K562 (cell line): Measurements from ENCODE around the gene SORCS2. TPM values are rescaled to one million over a fixed set of nuclear protein-coding genes. Genes with fewer than 3 reads are reported as not detected.

ENCODE experiments used
- ATAC-seq: fragments of 200-7000 bp; cut with Tn5 transposase; 3 replicates; pipeline ENCODE4 v1.9.1; 2020; ENCODE audit warnings: moderate library complexity
- BruUV-seq: library from RNA; stranded (reverse); fragments of 400-500 nt; replicated peaks from 2 replicates; lab custom pipeline; 2021; lab: Mats Ljungman, UMichigan
- CTCF ChIA-PET: fragments of 300-600 bp; formaldehyde crosslinking; extraction: SDS; loops from one replicate; lab custom pipeline; 2021; ENCODE audit warnings: low intra/inter-chr PET ratio; lab: Yijun Ruan, JAX
- POLR2A ChIA-PET: fragments of 300-600, 350-650 bp; sonication (Branson Sonifier 250); formaldehyde crosslinking; extraction: SDS; loops from one replicate; lab custom pipeline; 2021; ENCODE audit warnings: antibody characterized with exemption, inconsistent platforms; lab: Yijun Ruan, JAX
- DNase-seq, 4 experiments: peaks; one replicate each; pipeline versions ENCODE4 v3.0.0 to v3.0.0-alpha.2; 2011 to 2018; ENCODE audit warnings: low spot score in 3 of 4, mixed read lengths in 3 of 4; ENCODE audit errors: extremely low read depth in 1 of 4
- FAIRE-seq: peaks from 2 replicates; lab custom pipeline; 2011; peaks lifted over from hg19 to GRCh38; lab: Jason Lieb, UNC
- H2AFZ ChIP-seq: 2 replicates; pipeline ENCODE4 v1.6.0; 2011; ENCODE audit warnings: low read depth, low read length, control low read depth, inconsistent platforms
- H3K27ac ChIP-seq: fragments of 200-600 bp; 3 replicates; pipeline ENCODE4 v1.8.0; 2011; ENCODE audit warnings: low read depth, mild to moderate bottlenecking, control low read depth, inconsistent platforms, low read length, moderate library complexity, mixed read lengths; ENCODE audit errors: extremely low read depth
- H3K27me3 ChIP-seq, 2 experiments: fragments of 300-600 bp in 1 of 2; 2 replicates in 1 of 2; 3 replicates in 1 of 2; pipeline versions ENCODE4 v1.6.0 to v1.8.0; 2011; ENCODE audit warnings: inconsistent platforms in 2 of 2, low read length in 2 of 2, mild to moderate bottlenecking in 1 of 2, mixed read lengths in 1 of 2, moderate library complexity in 1 of 2; ENCODE audit not compliant: control insufficient read depth in 2 of 2, insufficient read depth in 2 of 2
- H3K36me3 ChIP-seq: fragments of 300-600 bp; 3 replicates; pipeline ENCODE4 v1.8.0; 2011; ENCODE audit warnings: mild to moderate bottlenecking, low read length, inconsistent platforms; ENCODE audit not compliant: control insufficient read depth, insufficient read depth
- H3K4me1 ChIP-seq, 2 experiments: fragments of 200-600 bp in 1 of 2; replicated peaks in 1 of 2; 2 replicates in 1 of 2; 3 replicates in 1 of 2; pipeline versions ENCODE4 v1.5.1 to v1.8.0; 2011; ENCODE audit warnings: inconsistent platforms in 2 of 2, low read length in 2 of 2, mild to moderate bottlenecking in 1 of 2, mixed read lengths in 1 of 2, moderate library complexity in 1 of 2; ENCODE audit not compliant: control insufficient read depth in 2 of 2, insufficient read depth in 2 of 2
- H3K4me2 ChIP-seq: 2 replicates; pipeline ENCODE4 v1.6.1; 2011; ENCODE audit warnings: low read length, control low read depth, inconsistent platforms, mixed read lengths; ENCODE audit not compliant: insufficient read depth
- H3K4me3 ChIP-seq: fragments of 200-600 bp; sonication (generic), shearing (Covaris generic); 2 replicates; pipeline ENCODE4 v1.5.1; 2016; ENCODE audit warnings: control low read depth, inconsistent platforms
- H3K79me2 ChIP-seq: fragments of 200-600 bp; 3 replicates; pipeline ENCODE4 v1.8.0; 2011; ENCODE audit warnings: low read length, inconsistent platforms; ENCODE audit not compliant: control insufficient read depth, insufficient read depth
- H3K9ac ChIP-seq, 2 experiments: 2 replicates each; pipeline versions ENCODE4 v1.6.0 to v1.6.1; 2011; ENCODE audit warnings: low read depth in 2 of 2, low read length in 2 of 2, control low read depth in 1 of 2, inconsistent platforms in 1 of 2, mild to moderate bottlenecking in 1 of 2, mixed read lengths in 1 of 2; ENCODE audit not compliant: insufficient read depth in 1 of 2
- H3K9me1 ChIP-seq: one replicate; pipeline ENCODE4 v1.6.0; 2011; ENCODE audit warnings: inconsistent platforms, mild to moderate bottlenecking, low read length, moderate library complexity; ENCODE audit not compliant: control insufficient read depth, insufficient read depth
- H3K9me3 ChIP-seq: replicated peaks from 2 replicates; pipeline ENCODE4 v1.5.1; 2011; ENCODE audit warnings: low read depth, low read length, inconsistent platforms; ENCODE audit not compliant: control insufficient read depth, insufficient read depth
- H4K20me1 ChIP-seq: replicated peaks from 2 replicates; pipeline ENCODE4 v1.6.1; 2011; ENCODE audit warnings: low read length, inconsistent platforms, mixed read lengths; ENCODE audit not compliant: control insufficient read depth, insufficient read depth
- BMI1 ChIP-seq: fragments of 150-350 bp; IDR thresholded peaks from 2 replicates; pipeline ENCODE4 v1.6.1; 2014; ENCODE audit warnings: low read length
- DNMT1 ChIP-seq: fragments of 450-650 bp; IDR thresholded peaks from 2 replicates; pipeline ENCODE4 v1.6.1; 2016; ENCODE audit warnings: antibody characterized with exemption, mild to moderate bottlenecking
- ETV6 ChIP-seq, 3 experiments: fragments of 150-350 bp in 1 of 3; sonication (generic) in 1 of 3; formaldehyde crosslinking in 1 of 3; IDR thresholded peaks; 2 replicates each; pipeline versions ENCODE4 v1.6.1 to v1.8.0; 2014 to 2022; ENCODE audit warnings: borderline replicate concordance in 2 of 3, low read depth in 2 of 3, antibody characterized with exemption in 1 of 3, low read length in 1 of 3, mild to moderate bottlenecking in 1 of 3, missing genetic modification reagents in 1 of 3
- HDAC1 ChIP-seq, 2 experiments: fragments of 450-650 bp; IDR thresholded peaks; 2 replicates each; pipeline ENCODE4 v1.6.1; 2016 to 2017; ENCODE audit warnings: inconsistent platforms in 1 of 2, mild to moderate bottlenecking in 1 of 2, moderate library complexity in 1 of 2
- NELFE ChIP-seq: IDR thresholded peaks from 2 replicates; pipeline ENCODE4 v1.6.1; 2011; ENCODE audit warnings: mild to moderate bottlenecking; ENCODE audit not compliant: insufficient read depth, insufficient read length
- SUPT5H ChIP-seq: fragments of 450-650 bp; IDR thresholded peaks from 2 replicates; pipeline ENCODE4 v1.6.1; 2016
- ZFP1 ChIP-seq: fragments of 450-650 bp; formaldehyde crosslinking; IDR thresholded peaks from 2 replicates; pipeline ENCODE4 v1.4.0; 2020; ENCODE audit warnings: mild to moderate bottlenecking, mixed read lengths
- ZNF140 ChIP-seq: fragments of 250-450 bp; sonication (Bioruptor Pico); IDR thresholded peaks from 2 replicates; pipeline ENCODE4 v1.8.0; 2021; ENCODE audit warnings: moderate library complexity, mild to moderate bottlenecking, inconsistent platforms
- ZNF696 ChIP-seq: fragments of 250-450 bp; sonication (Bioruptor Pico); conservative IDR thresholded peaks from 2 replicates; pipeline ENCODE4 v1.4.0; 2020; ENCODE audit warnings: mild to moderate bottlenecking, moderate library complexity
- WGBS: fragments of 100-300 bp; shearing (Covaris generic); methylation state at CpG from one replicate; pipeline ENCODE4 v1.1.6; 2016; ENCODE audit warnings: low coverage, mixed read lengths; ENCODE audit not compliant: insufficient coverage; ENCODE audit errors: missing lambda C conversion rate; 5-methylcytosine and 5-hydroxymethylcytosine counted together
- in situ Hi-C: fragments of 300-500 bp; cut with MboI; formaldehyde crosslinking; loops from 4 replicates; pipeline ENCODE4 v1.15.0; 2018; ENCODE audit warnings: inconsistent platforms, mixed read lengths
- intact Hi-C: fragments of 100-400 bp; cut with micrococcal nuclease; formaldehyde crosslinking; loops from 2 replicates; pipeline ENCODE4 v1.14.2; 2022
- polyA plus RNA-seq, 8 experiments: library from polyadenylated mRNA; depleted of rRNA in 4 of 8; stranded (reverse) in 5 of 8; unstranded in 3 of 8; fragments of >200 nt; fragmentation: Nextera tagmentation in 2 of 8; fragmentation: Illumina TruSeq in 1 of 8; extraction: Ambion mirVana in 2 of 8; extraction: Trizol in 1 of 8; gene quantifications; 2 replicates each; pipeline versions ENCODE4 v1.2.1 to v1.2.3, GENCODE V29; 2011 to 2014; ENCODE audit warnings: inconsistent platforms in 1 of 8, missing spikeins in 1 of 8
- total RNA-seq, 7 experiments: library from RNA; depleted of rRNA in 6 of 7; stranded (reverse); fragments of >200 nt in 6 of 7; fragmentation: Illumina TruSeq in 2 of 7; extraction: Trizol in 2 of 7; gene quantifications; 2 replicates each; pipeline versions ENCODE4 v1.2.1 to v1.2.3, GENCODE V29; 2011 to 2021; ENCODE audit warnings: low replicate concordance in 1 of 7
- TF ChIP-seq, protein P1 (sequence below): sonication (generic); formaldehyde crosslinking; IDR thresholded peaks from 2 replicates; pipeline ENCODE4 v1.8.0; 2023; ENCODE audit warnings: mild to moderate bottlenecking, missing genetic modification reagents
- TF ChIP-seq, protein P2 (sequence below): fragments of 450-650 bp; conservative IDR thresholded peaks from 2 replicates; pipeline ENCODE4 v1.6.1; 2016; ENCODE audit warnings: missing genetic modification characterization, low read depth, mild to moderate bottlenecking, missing compliant biosample characterization, moderate library complexity
- TF ChIP-seq, protein P3 (sequence below): fragments of 250-450 bp; sonication (Bioruptor Pico); IDR thresholded peaks from 2 replicates; pipeline ENCODE4 v1.5.0; 2021
- TF ChIP-seq, protein P4 (sequence below): fragments of 200-800 bp; sonication (Bioruptor generic); IDR thresholded peaks from 2 replicates; pipeline ENCODE4 v1.6.1; 2017; ENCODE audit warnings: missing genetic modification characterization, missing compliant biosample characterization

The SORCS2 gene
- total and polyA plus RNA-seq, 9 of the 15 experiments (the other 6 are each of a cell fraction or from before 2014, with no cell fraction given): not detected

DNA sequence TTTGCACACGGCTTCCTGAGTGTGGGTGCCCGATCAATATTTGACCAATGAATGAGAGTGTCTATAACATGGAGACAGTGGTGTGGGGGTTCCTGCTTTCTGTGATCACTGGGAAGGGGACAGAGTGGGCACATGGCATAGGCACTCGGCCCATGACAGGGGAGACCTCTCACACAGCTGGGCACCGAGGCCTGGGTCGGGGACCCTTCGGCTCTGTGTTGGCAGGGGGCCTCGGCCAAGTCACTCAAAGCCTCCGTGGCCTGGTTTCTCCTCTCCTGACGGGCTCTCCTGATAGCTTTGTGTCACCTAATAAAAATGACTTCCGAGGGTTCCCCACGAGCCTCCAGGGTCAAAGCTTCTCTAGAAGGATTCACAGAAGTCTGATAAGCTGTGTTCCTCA is 286.3 kb downstream of the SORCS2 start:
- FAIRE-seq: no peak
- in situ Hi-C loops: no loop called here
- 1% methylated on average over 11 of the region's 11 CpGs for WGBS

DNA sequence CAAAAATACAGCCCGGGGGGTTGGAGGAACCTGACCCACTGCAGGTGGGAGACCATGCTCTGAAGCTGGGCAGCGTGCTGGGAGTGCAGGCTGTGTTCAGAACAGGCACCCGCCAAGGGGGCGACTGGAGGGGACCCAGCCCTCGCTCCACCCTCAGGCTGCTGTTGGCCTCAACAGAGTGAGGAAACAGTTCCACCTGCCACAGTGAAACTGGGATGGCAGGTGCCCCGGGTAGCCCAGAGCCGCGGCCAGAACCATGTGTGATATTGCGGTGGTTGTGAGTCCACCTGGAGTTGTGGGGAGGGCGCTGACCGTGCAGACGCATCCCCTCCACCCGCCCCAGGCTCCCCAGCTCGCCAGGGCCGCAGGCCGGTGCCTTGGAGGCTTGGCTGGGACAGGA is 288.1 kb downstream of the SORCS2 start:
- no peaks in the 10 kb centered on the region for H3K79me2 ChIP-seq
- H2AFZ ChIP-seq: no peak overlapping the region
- ChIA-PET CTCF (no interaction called here), POLR2A (no interaction called here)
- DNase-seq: no peak
- no peaks in the 10 kb centered on the region for H4K20me1 ChIP-seq
- BruUV-seq: no TSS peak
- no peak overlapping the region for H3K4me3 ChIP-seq
- no peaks in the 10 kb centered on the region for H3K9me1 ChIP-seq
- 0% methylated on average over 16 of the region's 16 CpGs for WGBS
- intact Hi-C loops: no loop called here
- no peaks in the 10 kb centered on the region for H3K4me1 ChIP-seq
- no peak for ATAC-seq
- no peak overlapping the region for H3K27ac ChIP-seq
- in situ Hi-C loops: no loop called here
- no peak overlapping the region for H3K9ac ChIP-seq
- H3K4me2 ChIP-seq: no peak overlapping the region
- H3K36me3 ChIP-seq: no peaks in the 10 kb centered on the region
- no peak for FAIRE-seq
- no peaks in the 10 kb centered on the region for H3K9me3 ChIP-seq
- peaks cover 10 to 74% of the 10 kb centered on the region in 2 experiments; a peak in 3 of 5 replicates for H3K27me3 ChIP-seq
- TF ChIP-seq, protein P1, sequence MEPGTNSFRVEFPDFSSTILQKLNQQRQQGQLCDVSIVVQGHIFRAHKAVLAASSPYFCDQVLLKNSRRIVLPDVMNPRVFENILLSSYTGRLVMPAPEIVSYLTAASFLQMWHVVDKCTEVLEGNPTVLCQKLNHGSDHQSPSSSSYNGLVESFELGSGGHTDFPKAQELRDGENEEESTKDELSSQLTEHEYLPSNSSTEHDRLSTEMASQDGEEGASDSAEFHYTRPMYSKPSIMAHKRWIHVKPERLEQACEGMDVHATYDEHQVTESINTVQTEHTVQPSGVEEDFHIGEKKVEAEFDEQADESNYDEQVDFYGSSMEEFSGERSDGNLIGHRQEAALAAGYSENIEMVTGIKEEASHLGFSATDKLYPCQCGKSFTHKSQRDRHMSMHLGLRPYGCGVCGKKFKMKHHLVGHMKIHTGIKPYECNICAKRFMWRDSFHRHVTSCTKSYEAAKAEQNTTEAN: no peak
- TF ChIP-seq ZNF140 (CRISPR knock-in tag) (no peak), SUPT5H (no peak), ZNF696 (CRISPR knock-in tag) (no peak), ZFP1 (CRISPR knock-in tag) (no peak), NELFE (no peak), ETV6 (IDR thresholded peaks at IDR 0.05; ENCODE audit: borderline replicate concordance in 1 of 2, low read depth in 2 of 2, low read length in 1 of 2) (no peak), ETV6 (CRISPR knock-in tag; IDR thresholded peaks at IDR 0.05; ENCODE audit: borderline replicate concordance) (no peak)
- TF ChIP-seq, protein P2, sequence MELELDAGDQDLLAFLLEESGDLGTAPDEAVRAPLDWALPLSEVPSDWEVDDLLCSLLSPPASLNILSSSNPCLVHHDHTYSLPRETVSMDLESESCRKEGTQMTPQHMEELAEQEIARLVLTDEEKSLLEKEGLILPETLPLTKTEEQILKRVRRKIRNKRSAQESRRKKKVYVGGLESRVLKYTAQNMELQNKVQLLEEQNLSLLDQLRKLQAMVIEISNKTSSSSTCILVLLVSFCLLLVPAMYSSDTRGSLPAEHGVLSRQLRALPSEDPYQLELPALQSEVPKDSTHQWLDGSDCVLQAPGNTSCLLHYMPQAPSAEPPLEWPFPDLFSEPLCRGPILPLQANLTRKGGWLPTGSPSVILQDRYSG (tag): no peak
- TF ChIP-seq, protein P3, sequence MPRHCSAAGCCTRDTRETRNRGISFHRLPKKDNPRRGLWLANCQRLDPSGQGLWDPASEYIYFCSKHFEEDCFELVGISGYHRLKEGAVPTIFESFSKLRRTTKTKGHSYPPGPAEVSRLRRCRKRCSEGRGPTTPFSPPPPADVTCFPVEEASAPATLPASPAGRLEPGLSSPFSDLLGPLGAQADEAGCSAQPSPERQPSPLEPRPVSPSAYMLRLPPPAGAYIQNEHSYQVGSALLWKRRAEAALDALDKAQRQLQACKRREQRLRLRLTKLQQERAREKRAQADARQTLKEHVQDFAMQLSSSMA (CRISPR knock-in tag): no peak

More for the DNA sequence above, 286.3 kb downstream of the SORCS2 start:
- Histone ChIP-seq H3K4me3 (no peak overlapping the region), H3K4me2 (no peak overlapping the region), H4K20me1 (0 out of 2 replicates have a peak, but pooled peaks cover 4% of the 10 kb centered on the region), H2AFZ (no peak overlapping the region), H3K4me1 (no peaks in the 10 kb centered on the region), H3K9me1 (no peaks in the 10 kb centered on the region), H3K27ac (no peak overlapping the region), H3K36me3 (no peaks in the 10 kb centered on the region), H3K9ac (no peak overlapping the region), H3K9me3 (no peaks in the 10 kb centered on the region), H3K79me2 (no peaks in the 10 kb centered on the region), H3K27me3 (peaks cover 3 to 67% of the 10 kb centered on the region in 2 experiments; a peak in 3 of 5 replicates)
- no peak for DNase-seq
- ChIA-PET CTCF (no interaction called here), POLR2A (no interaction called here)
- TF ChIP-seq DNMT1 (no peak), HDAC1 (IDR thresholded peaks at IDR 0.05) (no peak), BMI1 (no peak)
- TF ChIP-seq, protein P4, sequence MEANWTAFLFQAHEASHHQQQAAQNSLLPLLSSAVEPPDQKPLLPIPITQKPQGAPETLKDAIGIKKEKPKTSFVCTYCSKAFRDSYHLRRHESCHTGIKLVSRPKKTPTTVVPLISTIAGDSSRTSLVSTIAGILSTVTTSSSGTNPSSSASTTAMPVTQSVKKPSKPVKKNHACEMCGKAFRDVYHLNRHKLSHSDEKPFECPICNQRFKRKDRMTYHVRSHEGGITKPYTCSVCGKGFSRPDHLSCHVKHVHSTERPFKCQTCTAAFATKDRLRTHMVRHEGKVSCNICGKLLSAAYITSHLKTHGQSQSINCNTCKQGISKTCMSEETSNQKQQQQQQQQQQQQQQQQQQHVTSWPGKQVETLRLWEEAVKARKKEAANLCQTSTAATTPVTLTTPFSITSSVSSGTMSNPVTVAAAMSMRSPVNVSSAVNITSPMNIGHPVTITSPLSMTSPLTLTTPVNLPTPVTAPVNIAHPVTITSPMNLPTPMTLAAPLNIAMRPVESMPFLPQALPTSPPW (CRISPR knock-in tag): no peak
- ATAC-seq: no peak
- intact Hi-C loops: no loop called here
- no TSS peak for BruUV-seq
